KMS-11 (cell line): ENCODE results near the gene SLC22A23.

ENCODE experiments used
- H2AFZ ChIP-seq: fragments of 200-600 bp; sonication (generic); 2 replicates; pipeline ENCODE4 v1.6.1; 2016; ENCODE audit warnings: antibody characterized with exemption, mixed run types, low read depth
- H3K27ac ChIP-seq: fragments of 200-600 bp; sonication (generic); 2 replicates; pipeline ENCODE4 v1.6.1; 2016; ENCODE audit warnings: mild to moderate bottlenecking, mixed run types
- H3K27me3 ChIP-seq: fragments of 200-600 bp; sonication (generic); 2 replicates; pipeline ENCODE4 v1.6.1; 2017; ENCODE audit warnings: mild to moderate bottlenecking, low read depth, mixed run types, moderate library complexity; ENCODE audit not compliant: insufficient read depth
- H3K36me3 ChIP-seq: fragments of 200-600 bp; sonication (generic); 2 replicates; pipeline ENCODE4 v1.6.1; 2017; ENCODE audit warnings: mild to moderate bottlenecking, mixed run types; ENCODE audit not compliant: insufficient read depth
- H3K4me1 ChIP-seq: fragments of 200-600 bp; sonication (generic); 2 replicates; pipeline ENCODE4 v1.6.1; 2016; ENCODE audit warnings: mild to moderate bottlenecking, low read depth, mixed run types; ENCODE audit not compliant: poor library complexity, severe bottlenecking
- H3K4me2 ChIP-seq: fragments of 200-600 bp; sonication (generic); 2 replicates; pipeline ENCODE4 v1.7.0; 2016; ENCODE audit warnings: mild to moderate bottlenecking, mixed run types
- H3K4me3 ChIP-seq: fragments of 200-600 bp; sonication (generic); IDR thresholded peaks from 2 replicates; pipeline ENCODE4 v1.6.1; 2017; ENCODE audit warnings: low read depth, low read length, mixed read lengths; ENCODE audit not compliant: insufficient read depth
- H3K79me2 ChIP-seq: fragments of 200-600 bp; sonication (generic); 2 replicates; pipeline ENCODE4 v1.6.1; 2016; ENCODE audit warnings: low read depth, mixed run types; ENCODE audit not compliant: insufficient read depth
- H3K9ac ChIP-seq: fragments of 200-600 bp; sonication (generic); 2 replicates; pipeline ENCODE4 v1.6.1; 2016; ENCODE audit warnings: mild to moderate bottlenecking, mixed run types
- H4K20me1 ChIP-seq: fragments of 200-600 bp; sonication (generic); 2 replicates; pipeline ENCODE4 v1.6.1; 2016; ENCODE audit warnings: mild to moderate bottlenecking, mixed run types; ENCODE audit not compliant: insufficient read depth
- TF ChIP-seq, protein P1 (sequence below): fragments of 200-600 bp; sonication (generic); conservative IDR thresholded peaks from 2 replicates; pipeline ENCODE4 v1.6.1; 2017; ENCODE audit warnings: low read depth, mild to moderate bottlenecking, antibody characterized with exemption, low read length, moderate library complexity, mixed read lengths

SLC22A23 gene

DNA sequence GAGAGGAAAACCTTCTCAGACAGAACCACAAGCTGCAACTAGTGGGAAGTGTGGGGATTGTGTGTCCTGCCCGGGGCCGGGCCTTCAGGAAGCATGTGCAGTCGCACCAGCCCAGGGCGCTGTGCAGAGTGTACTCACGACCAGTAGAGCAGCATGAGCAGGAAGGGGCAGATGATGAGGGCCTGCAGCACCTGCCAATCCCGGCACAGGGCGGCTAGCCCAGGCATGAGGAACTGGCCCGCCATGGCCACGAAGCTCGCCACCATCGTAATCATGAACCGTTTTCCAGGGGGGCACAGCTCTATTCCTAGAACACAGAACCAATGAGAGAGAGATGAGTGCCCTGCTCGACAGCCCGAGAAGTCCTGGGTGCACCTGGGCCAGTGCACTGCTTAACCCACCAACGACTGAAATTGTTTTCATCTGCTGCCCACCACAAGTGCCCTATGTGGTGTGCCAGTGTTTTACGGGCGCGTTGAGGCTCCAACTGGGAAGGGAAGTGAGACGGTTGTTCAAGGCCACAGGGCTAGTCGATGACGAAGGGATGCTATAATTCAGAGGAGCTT is 133.1 kb downstream of the SLC22A23 start:
- no peaks in the 10 kb centered on the region for H3K79me2 ChIP-seq
- no peak overlapping the region for H3K4me2 ChIP-seq
- no peaks in the 10 kb centered on the region for H3K36me3 ChIP-seq
- no peaks in the 10 kb centered on the region for H3K27me3 ChIP-seq
- H3K9ac ChIP-seq: no peak overlapping the region
- no peaks in the 10 kb centered on the region for H3K4me1 ChIP-seq
- H4K20me1 ChIP-seq: no peaks in the 10 kb centered on the region
- no peak overlapping the region for H2AFZ ChIP-seq
- TF ChIP-seq, protein P1, sequence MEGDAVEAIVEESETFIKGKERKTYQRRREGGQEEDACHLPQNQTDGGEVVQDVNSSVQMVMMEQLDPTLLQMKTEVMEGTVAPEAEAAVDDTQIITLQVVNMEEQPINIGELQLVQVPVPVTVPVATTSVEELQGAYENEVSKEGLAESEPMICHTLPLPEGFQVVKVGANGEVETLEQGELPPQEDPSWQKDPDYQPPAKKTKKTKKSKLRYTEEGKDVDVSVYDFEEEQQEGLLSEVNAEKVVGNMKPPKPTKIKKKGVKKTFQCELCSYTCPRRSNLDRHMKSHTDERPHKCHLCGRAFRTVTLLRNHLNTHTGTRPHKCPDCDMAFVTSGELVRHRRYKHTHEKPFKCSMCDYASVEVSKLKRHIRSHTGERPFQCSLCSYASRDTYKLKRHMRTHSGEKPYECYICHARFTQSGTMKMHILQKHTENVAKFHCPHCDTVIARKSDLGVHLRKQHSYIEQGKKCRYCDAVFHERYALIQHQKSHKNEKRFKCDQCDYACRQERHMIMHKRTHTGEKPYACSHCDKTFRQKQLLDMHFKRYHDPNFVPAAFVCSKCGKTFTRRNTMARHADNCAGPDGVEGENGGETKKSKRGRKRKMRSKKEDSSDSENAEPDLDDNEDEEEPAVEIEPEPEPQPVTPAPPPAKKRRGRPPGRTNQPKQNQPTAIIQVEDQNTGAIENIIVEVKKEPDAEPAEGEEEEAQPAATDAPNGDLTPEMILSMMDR: no peak
- no peak overlapping the region for H3K4me3 ChIP-seq
- H3K27ac ChIP-seq: no peak overlapping the region

DNA sequence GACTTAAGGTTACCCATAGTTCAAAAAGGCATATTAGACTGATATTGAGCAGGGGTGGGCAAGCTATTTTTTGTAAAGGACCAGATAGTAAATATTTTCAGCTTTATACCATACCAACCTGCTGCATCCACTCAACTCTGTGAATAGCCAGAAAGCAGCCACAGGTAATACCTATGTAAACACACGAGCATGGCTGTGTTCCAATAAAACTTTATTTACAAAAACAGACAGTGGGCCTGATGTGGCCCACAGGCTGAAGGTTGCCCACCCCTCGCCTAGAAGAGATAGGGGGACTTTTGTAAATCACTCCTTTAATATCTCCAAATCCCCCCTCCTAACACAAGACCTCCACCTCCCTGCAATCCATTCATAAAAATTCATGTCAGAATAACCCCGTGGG is 133.7 kb downstream of the SLC22A23 start:
- H3K9ac ChIP-seq: no peak overlapping the region
- H3K4me2 ChIP-seq: no peak overlapping the region
- no peak overlapping the region for H3K27ac ChIP-seq
- H3K27me3 ChIP-seq: no peaks in the 10 kb centered on the region
- no peaks in the 10 kb centered on the region for H3K4me1 ChIP-seq
- no peak overlapping the region for H3K4me3 ChIP-seq
- TF ChIP-seq, protein P1: no peak
- H2AFZ ChIP-seq: no peak overlapping the region
- no peaks in the 10 kb centered on the region for H3K79me2 ChIP-seq
- H3K36me3 ChIP-seq: no peaks in the 10 kb centered on the region
- no peaks in the 10 kb centered on the region for H4K20me1 ChIP-seq

DNA sequence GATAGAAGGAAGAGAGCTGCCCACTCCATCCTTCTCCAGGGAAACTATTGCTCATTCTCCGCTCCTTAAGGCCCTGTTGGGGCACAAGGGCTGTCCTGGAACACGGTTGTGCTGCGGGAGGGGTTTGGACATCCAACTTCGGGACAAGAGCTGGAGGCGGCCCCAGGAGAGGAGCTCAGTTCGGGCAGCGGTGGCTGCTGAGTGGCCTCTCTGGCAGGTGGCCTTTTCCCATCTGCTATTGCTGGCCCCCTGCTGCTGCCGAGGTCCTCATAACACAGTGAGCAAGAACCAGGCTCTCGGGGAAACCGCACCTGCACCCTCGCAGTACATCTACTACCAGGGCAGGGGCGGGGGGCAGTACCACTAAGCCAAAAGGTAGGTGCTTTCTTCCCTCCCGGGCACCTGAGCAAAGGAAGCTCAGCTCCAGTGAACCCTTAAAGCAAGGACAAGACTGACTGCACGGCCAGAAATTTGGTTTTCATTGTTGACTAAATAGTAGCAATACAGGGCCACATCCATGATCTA is 134.4 kb downstream of the SLC22A23 start:
- Histone ChIP-seq H3K4me2 (no peak overlapping the region), H3K79me2 (no peaks in the 10 kb centered on the region), H4K20me1 (no peaks in the 10 kb centered on the region)

DNA sequence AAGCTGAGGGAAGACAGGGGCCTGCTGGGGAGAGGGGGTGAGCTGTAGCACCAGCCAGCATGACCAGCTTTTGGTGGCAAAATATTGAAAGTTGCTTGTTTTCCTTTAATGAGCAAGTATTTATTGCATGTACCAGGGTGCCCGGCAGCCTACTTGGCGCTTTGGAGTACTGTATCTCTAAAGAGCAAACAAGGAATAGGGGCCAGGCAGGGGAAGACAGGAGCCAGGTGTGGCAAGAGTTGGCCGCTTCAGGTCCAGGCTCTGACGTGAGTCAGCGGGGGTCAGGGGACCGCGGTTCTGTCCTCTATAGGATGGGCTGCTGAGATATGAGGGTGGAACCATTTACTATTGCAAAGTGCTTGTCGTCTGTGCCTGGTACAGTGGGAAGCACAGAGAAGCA is 135.0 kb downstream of the SLC22A23 start:
- no peaks in the 10 kb centered on the region for H3K27me3 ChIP-seq
- no peak overlapping the region for H3K27ac ChIP-seq
- no peaks in the 10 kb centered on the region for H3K36me3 ChIP-seq
- no peaks in the 10 kb centered on the region for H4K20me1 ChIP-seq
- H3K4me3 ChIP-seq: no peak overlapping the region
- no peak overlapping the region for H3K4me2 ChIP-seq
- H3K79me2 ChIP-seq: no peaks in the 10 kb centered on the region
- H3K4me1 ChIP-seq: no peaks in the 10 kb centered on the region
- TF ChIP-seq, protein P1: no peak
- no peak overlapping the region for H3K9ac ChIP-seq
- no peak overlapping the region for H2AFZ ChIP-seq

More for the DNA sequence above, 134.4 kb downstream of the SLC22A23 start:
- no peaks in the 10 kb centered on the region for H3K4me1 ChIP-seq
- H3K9ac ChIP-seq: no peak overlapping the region
- H3K4me3 ChIP-seq: no peak overlapping the region
- H3K27ac ChIP-seq: no peak overlapping the region
- no peak overlapping the region for H2AFZ ChIP-seq
- TF ChIP-seq, protein P1: no peak
- no peaks in the 10 kb centered on the region for H3K36me3 ChIP-seq
- no peaks in the 10 kb centered on the region for H3K27me3 ChIP-seq
